GM18526 (cell line): ENCODE results near the gene IGLL5.

ENCODE experiments used
- POLR2A ChIP-seq: IDR thresholded peaks from 3 replicates; pipeline ENCODE4 v1.6.1; 2011; ENCODE audit not compliant: insufficient read length; ENCODE audit errors: extremely low read depth

Gene IGLL5

DNA sequence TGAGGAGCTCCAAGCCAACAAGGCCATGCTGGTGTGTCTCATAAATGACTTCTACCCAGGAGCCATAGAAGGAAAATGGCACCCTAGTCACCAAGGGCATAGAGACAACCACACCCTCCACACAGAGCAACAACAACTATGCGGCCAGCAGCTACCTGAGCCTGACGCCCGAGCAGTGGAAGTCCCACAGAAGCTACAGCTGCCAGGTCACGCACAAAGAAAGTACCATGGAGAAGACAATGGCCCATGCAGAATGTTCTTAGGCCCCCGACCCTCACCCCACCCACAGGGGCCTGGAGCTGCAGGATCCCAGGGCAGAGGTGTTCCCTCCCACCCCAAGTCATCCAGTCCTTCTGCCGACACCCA, 28.0 kb downstream of the IGLL5 start:
- no peak for TF ChIP-seq POLR2A

DNA sequence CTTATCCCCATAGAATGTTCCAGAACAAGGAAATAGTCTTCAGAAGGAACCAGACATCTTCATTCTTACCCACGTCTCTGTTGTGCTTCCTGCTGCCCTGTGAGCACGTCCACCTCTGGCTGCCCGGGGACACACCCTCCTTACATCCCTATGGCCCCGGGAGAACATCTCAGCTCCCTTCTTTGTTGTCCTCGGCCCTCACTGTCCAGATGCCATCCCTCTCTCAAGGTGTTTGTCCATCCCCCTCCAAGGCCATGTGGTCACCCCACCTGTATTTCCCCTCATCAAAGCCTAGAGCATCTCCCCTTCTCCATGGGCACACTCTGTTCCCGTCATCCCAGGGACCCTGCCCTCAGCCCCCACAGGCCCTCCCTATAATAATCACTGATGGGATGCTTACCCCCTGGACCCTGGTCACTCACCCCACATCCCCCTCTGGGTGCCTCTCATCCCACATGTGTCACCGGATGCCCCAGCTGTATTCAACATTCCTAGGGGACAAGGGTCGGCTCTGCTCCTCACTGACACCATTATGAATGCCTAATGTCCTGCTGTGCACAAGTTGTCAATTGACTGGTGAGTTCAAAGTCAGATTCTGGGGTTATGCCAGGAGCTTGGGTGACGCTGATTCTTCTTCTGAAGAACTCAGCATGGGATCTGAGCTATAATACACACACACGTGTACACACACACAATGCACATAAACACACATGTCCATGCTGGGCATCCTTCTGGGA, 28.8 kb downstream of the IGLL5 start:
- TF ChIP-seq POLR2A: no peak

DNA sequence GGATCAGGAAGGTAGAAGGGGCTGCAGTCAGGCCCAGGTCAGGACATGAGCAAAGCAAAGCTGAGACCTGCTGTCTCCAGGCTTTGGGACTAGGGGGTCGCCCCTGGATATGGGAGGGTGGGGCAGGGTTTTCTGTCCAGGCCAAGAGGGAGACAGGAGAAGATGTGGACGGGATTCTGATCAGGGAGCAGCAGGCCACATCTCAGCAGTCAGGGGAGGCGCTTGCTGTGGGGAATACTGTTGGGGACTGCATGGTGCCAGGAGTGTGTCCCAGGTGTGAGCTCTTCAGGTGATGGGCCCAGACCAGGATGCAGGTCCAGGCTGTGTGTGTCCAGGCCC, 29.3 kb downstream of the IGLL5 start:
- no peak for TF ChIP-seq POLR2A

DNA sequence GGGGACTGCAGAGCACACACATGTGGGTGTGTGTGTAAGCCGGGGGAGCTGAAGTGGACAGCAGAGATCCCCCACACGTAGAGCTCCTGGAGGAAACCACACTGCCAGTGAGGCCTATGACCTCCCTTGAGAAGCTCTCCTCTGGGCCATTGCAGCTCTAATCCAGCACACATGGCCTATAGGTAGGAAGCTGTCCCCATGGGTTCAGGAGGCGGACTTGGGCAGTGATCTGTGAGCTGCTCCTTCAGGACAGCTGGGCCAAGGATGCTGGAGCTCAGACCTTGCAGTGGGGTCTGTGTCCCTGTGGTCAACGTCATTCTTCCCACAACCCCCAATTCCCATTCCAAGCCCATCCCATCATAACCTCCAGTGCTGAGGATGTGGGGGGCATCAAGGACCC, 29.8 kb downstream of the IGLL5 start:
- no peak for TF ChIP-seq POLR2A

DNA sequence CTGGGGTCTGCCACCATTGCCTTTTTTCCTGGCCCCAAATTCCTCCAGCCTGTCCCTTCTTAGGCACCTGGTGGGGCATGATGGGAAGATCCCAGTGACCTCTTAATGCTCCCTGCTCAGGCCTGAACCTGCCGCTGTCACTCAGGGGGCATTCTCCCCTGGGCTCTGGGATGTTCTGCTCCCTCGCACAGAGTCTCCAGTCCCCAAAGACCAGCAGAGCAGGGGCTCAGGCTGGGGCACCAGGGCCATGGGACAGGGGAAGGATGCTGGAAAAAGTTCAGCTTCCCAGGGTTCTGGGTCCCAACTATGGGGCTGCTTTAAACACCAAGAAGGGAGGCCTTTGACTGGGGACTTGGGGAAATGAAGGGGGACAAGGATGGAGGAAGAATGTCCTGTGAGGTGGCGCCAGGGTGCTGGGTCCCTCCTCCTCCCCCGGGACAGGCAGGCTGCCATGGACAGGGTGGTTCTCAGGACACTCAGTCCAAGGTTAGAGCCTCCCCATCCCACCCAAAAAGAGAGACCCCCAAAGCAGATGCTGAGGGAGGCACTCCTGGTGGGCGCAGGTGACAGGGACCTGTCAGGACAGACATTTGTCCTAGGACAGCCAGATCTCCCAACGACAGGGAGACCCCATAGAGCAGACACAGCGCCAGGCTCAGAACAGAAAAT, 30.8 kb downstream of the IGLL5 start:
- TF ChIP-seq POLR2A: no peak

DNA sequence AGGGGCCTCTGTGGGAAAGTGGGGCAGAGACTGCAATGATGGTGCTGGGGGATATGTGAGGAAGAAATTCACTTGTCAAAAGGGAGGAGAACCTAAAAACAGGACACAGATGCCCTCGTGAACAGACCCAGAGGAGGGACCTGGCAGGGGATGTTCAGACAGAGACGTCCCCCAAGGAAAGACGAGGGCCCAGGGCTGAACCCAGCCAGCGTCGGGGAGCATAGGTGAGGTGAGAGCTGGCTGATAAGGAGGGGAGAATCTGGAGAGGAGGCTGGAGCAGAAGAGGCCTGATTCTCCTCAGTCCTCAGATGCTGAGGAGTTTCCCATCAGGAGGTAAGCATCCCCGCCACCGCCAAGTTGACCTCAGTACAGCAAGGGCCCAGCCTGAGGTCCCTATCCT, 31.4 kb downstream of the IGLL5 start:
- no peak for TF ChIP-seq POLR2A

DNA sequence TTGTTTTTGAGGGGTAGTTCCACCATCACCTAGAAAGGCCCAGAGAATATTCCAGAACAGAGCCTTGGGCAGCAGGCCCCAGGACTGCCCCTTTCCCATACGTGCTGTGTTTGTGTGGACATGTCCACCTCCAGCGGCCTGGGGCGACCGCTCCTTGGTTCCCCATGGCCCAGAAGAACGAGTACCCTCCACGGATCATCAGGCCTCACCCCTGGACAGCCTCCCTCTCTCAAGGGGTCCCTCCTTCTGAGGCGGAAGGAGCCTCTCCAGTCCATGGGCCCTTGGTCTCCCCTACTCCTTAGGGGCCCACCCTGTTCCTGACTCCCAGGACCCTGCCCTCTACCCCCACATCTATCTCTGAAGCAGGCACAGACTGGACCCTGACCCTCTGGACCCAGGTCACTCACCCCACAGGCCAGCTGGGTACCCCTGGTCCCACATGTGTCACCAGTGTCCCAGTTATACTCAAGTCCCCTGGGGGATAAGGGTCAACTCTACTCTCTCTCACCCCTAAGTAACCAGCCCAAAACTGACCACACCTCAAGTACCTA, 32.6 kb downstream of the IGLL5 start:
- no peak for TF ChIP-seq POLR2A

DNA sequence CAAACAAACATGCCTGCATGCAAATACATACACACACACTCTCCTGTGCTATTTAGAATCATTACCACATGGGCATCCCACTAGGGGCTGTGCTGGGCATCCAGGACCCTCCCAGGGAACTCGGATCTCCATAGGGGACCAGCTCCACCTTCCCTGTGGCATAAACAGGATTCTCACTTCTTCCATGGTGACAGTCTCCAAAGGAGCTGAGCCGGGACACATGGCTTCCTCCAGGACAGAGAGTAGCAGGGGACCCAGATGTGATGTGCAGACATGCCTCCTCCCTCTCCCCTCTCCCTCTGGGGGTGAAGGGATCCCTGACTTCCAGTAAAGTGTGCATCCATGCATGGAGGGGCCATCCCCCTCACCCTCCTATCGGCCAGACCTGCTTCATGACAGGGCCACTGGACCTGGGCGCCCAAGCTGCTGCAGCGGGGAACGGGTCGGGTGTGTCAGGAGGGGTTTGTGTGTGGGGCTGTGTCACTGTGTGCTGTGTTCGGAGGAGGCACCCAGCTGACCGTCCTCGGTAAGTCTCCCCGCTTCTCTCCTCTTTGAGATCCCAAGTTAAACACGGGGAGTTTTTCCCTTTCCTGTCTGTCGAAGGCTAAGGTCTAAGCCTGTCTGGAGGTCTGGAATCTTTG, 33.4 kb downstream of the IGLL5 start:
- TF ChIP-seq POLR2A: no peak

DNA sequence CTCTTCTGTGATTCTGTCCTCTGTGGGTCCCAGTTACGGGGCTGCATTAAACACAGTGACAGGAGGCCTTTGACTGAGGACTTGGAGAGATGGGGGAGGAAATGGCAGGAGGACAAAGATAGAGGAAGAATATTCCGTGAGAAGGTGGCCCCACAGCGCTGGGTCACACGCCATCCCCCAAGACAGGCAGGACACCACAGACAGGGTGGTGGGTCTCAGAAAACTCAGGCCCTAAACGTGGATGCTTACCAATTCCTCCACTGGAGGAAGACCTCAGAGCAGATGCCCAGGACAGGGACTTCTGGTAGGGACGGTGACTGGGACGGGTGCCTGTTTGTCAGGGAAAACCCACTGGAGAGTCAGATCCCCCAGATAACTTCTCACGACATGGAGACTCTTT, 34.0 kb downstream of the IGLL5 start:
- no peak for TF ChIP-seq POLR2A

DNA sequence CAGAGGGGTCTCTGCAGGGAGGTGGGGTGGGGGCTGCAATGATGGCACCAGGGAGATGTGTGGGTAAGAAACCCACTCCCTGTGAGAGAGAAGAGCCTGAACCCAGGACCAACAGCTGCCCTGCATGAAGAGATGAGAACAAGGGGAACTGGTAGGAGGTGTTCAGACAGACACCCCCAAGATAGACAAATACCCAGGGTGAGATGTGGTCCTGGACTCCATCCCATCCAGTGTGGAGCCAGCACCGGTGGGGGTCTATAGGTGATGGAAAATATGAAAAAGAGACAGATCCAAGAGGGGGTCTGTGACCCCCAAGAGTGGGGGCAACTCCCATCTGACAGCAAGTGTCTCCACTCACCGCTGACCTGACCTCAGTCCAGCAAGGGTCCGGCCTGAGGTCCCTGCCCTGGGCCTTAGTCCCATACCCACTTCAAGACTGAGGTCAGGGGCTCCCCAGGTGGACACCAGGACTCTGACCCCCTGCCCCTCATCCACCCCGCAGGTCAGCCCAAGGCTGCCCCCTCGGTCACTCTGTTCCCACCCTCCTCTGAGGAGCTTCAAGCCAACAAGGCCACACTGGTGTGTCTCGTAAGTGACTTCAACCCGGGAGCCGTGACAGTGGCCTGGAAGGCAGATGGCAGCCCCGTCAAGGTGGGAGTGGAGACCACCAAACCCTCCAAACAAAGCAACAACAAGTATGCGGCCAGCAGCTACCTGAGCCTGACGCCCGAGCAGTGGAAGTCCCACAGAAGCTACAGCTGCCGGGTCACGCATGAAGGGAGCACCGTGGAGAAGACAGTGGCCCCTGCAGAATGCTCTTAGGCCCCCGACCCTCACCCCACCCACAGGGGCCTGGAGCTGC, 34.7 kb downstream of the IGLL5 start:
- TF ChIP-seq POLR2A: peak; percentile 56

DNA sequence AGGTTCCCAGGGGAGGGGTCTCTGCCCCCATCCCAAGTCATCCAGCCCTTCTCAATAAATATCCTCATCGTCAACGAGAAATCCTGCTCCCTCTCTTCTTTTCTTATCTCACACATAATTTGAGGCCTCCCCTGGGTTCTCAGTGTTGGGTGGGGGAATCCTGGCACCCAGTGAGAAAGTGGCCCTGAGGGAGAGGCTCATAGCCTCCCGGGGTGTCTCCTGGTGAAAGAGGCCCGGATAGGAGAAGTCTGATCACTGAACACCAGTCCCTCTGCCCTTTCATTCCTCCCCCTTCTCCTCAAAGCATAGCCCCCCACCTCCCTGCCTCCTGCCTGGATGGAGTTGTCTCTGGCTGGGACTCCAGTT, 35.3 kb downstream of the IGLL5 start:
- TF ChIP-seq POLR2A: no peak

DNA sequence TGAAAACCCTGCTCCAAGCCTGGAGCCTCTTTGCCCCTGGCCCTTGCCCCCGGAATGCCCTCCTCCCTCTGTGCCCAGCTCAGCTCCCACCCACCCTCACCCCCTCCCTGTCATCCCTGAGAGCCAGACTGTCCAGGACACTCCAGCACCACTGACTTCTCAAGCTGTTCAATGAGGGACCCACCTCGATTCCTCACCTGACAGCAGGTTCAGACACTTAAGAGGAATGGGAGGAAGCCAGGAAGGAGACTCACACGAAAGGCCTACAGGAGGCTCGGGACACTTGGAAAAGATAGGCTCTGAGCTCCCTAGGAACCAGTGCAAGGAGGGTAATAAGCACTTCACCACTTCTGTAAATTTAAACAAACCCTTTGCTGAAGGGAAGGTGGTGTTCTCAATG, 35.8 kb downstream of the IGLL5 start:
- peak; percentile 69 for TF ChIP-seq POLR2A

DNA sequence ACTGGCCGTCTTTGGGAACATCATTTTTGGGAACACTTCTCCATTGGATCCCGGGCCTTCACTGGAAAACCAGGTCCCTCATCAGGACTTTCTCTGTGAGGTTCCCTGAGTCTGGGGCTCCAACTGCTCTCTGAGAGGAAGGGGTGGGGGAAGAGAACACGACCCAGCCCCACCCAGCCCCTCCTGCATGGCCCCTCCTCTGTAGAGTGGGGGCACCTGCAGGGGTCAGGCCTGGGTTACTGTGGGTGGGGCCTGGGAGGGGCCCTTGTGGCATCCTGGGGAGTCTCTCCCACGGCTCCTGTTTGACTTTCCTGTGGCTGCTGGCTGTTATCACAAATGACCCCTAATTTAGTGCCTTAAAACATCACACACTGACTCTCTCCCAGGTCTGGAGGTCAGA, 36.3 kb downstream of the IGLL5 start:
- peak; percentile 66 for TF ChIP-seq POLR2A

DNA sequence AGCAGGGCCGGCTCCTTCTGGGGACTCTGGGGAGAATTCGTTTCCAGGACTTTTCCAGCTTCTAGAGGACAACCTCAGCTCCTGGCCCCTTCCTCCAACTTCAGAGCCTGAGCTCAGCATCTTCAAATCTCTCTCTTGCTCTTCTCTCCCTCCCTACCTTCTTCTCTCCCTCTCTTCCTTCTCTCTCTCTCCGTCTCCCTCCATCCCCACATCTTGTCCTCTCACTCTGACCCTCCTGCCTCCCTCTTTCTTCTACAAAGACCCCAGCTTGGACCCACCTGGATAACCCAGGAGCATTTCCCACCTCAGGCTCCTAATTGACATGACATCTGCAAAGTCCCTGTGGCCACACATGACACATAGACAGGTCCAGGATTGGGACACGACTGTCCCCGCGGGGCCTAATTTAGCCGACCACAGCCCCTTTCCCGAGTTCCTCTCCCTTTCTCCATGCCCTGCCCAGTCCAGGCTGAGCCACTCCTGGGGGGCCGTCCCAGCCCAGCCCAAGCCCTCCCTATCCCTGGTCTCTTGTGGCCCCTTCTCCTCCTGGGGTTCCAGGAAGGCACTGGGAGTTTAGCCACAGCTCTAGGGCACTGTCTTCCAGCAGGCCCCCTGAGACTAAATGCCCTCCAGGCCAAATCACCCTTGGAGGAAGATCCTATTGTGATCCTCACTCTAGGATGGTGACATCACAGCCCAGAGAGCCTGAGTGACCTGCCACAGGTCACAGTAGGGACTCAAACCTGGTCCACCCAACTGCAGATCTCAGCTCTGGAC, 36.9 kb downstream of the IGLL5 start:
- TF ChIP-seq POLR2A: no peak

DNA sequence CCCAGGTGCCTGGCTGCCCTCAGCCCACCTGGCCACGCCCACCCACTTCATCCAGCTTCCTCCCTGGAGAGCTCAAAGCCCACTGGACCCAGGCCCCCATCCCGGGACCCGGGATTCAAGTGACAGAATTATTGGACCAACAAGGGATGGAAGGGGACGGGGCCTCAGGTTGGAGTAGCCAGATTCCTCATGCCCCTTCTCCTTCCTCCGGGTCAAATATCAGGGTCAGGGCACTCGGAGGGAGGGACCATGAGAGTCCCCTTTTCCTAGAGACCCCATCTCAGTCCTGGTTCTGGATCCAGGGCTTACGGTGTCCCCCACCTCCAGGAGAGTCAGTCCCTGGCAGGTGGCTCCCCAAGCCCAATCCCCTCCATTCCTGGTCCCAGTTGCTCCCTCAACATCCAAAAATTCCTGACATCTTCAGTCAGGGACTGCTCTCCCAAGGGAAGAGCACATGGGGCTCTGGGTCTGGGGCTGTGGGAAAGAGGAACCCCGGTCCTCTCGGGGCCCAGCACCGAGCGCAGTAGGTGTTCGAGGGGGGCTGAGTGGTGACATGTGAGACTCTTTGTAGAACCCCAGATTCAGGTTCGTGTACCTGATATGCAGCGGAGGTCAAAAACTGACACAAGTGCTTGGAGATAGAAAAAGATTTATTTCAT, 37.7 kb downstream of the IGLL5 start:
- no peak for TF ChIP-seq POLR2A
